ENCODE data around the gene ARAP2. TPM values are rescaled to one million over a fixed set of nuclear protein-coding genes. Genes with fewer than 3 reads are reported as not detected.

ARAP2 gene
- total RNA-seq, 1 experiment from 2014 or later: 12.0 TPM

DNA sequence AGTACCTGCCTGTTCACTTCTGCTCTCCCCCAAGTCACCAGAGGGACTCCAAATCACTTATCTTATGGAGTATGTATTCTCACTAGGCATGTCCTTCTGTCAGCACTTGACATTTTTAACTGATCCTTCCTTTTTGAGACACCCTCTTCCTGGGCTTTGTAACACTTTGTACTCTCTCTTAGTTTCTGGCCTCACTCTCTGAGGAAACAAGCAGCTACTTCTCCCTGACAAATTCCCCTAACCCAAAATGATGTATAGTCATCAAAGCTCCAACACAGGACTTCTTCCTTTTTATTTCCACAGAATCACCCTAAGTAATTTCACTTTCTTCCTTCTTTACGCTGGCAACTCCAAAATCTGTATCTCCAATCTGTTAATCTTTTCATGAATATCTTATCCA lies 101.8 kb downstream of the ARAP2 start:
- no peaks in the 10 kb centered on the region for H3K9me3 Mint-ChIP-seq (ENCODE audit: unreplicated experiment)
- peaks cover 11% of the 10 kb centered on the region for H3K4me1 Mint-ChIP-seq (ENCODE audit: insufficient read depth, unreplicated experiment)
- ChIA-PET CTCF (interaction anchor here (1.0 kb wide), 1 partner anchor 46 kb away, joined by 3 read pairs; no protein-coding TSS in a partner anchor), POLR2A (no interaction called here)
- no peaks in the 10 kb centered on the region for H3K27me3 Mint-ChIP-seq (ENCODE audit: insufficient read depth, unreplicated experiment)
- H3K36me3 Mint-ChIP-seq (ENCODE audit: insufficient read depth, unreplicated experiment): peaks cover 5% of the 10 kb centered on the region
- no TSS peak for BruUV-seq (replicated peaks)
- no peak overlapping the region for H3K4me3 Mint-ChIP-seq (ENCODE audit: unreplicated experiment)
- DNase-seq (ENCODE audit: unreplicated experiment): no peak
- TF ChIP-seq, protein P1, sequence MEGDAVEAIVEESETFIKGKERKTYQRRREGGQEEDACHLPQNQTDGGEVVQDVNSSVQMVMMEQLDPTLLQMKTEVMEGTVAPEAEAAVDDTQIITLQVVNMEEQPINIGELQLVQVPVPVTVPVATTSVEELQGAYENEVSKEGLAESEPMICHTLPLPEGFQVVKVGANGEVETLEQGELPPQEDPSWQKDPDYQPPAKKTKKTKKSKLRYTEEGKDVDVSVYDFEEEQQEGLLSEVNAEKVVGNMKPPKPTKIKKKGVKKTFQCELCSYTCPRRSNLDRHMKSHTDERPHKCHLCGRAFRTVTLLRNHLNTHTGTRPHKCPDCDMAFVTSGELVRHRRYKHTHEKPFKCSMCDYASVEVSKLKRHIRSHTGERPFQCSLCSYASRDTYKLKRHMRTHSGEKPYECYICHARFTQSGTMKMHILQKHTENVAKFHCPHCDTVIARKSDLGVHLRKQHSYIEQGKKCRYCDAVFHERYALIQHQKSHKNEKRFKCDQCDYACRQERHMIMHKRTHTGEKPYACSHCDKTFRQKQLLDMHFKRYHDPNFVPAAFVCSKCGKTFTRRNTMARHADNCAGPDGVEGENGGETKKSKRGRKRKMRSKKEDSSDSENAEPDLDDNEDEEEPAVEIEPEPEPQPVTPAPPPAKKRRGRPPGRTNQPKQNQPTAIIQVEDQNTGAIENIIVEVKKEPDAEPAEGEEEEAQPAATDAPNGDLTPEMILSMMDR (IDR thresholded peaks at IDR 0.05; ENCODE audit: unreplicated experiment): no peak
- intact Hi-C loops (cut with micrococcal nuclease): no loop called here
- no peak overlapping the region for H3K27ac Mint-ChIP-seq (ENCODE audit: low read depth, unreplicated experiment)

DNA sequence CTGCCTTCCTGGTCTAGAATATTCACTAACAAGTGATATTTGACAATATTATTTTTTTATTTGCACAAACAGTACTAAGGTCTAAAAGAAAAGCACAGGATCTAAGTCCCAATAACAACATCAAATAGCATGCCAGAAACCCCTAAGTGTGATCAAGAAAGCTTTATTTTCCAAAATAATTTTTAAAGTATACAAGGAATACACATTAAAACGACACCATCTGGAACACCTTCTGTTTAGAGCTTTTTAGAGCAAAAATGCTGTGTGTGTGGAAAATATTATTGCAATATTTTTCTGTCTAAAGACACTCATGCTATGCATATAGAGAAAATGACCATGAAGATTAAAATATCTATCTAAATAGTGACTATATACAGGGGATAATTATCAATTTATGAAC lies 103.1 kb downstream of the ARAP2 start:
- H3K4me1 Mint-ChIP-seq (ENCODE audit: insufficient read depth, unreplicated experiment): peaks cover 11% of the 10 kb centered on the region
- no TSS peak for BruUV-seq (replicated peaks)
- CTCF ChIA-PET: no interaction called here
- no peak overlapping the region for H3K27ac Mint-ChIP-seq (ENCODE audit: low read depth, unreplicated experiment)
- no peak for DNase-seq (ENCODE audit: unreplicated experiment)
- no peak overlapping the region for H3K4me3 Mint-ChIP-seq (ENCODE audit: unreplicated experiment)
- TF ChIP-seq, protein P1 (IDR thresholded peaks at IDR 0.05; ENCODE audit: unreplicated experiment): no peak
- no peaks in the 10 kb centered on the region for H3K27me3 Mint-ChIP-seq (ENCODE audit: insufficient read depth, unreplicated experiment)
- POLR2A ChIA-PET: no interaction called here
- H3K36me3 Mint-ChIP-seq (ENCODE audit: insufficient read depth, unreplicated experiment): no peaks in the 10 kb centered on the region
- no peaks in the 10 kb centered on the region for H3K9me3 Mint-ChIP-seq (ENCODE audit: unreplicated experiment)
- intact Hi-C loops (cut with micrococcal nuclease): no loop called here

- TF ChIP-seq, protein P1 (IDR thresholded peaks at IDR 0.05; ENCODE audit: unreplicated experiment): no peak
- H3K9me3 Mint-ChIP-seq (ENCODE audit: unreplicated experiment): no peaks in the 10 kb centered on the region
- CTCF ChIA-PET: no interaction called here
- no peak for DNase-seq (ENCODE audit: unreplicated experiment)
- POLR2A ChIA-PET: no interaction called here
- H3K4me3 Mint-ChIP-seq (ENCODE audit: unreplicated experiment): no peak overlapping the region
- H3K4me1 Mint-ChIP-seq (ENCODE audit: insufficient read depth, unreplicated experiment): peaks cover 11% of the 10 kb centered on the region
- no peaks in the 10 kb centered on the region for H3K27me3 Mint-ChIP-seq (ENCODE audit: insufficient read depth, unreplicated experiment)
- intact Hi-C loops (cut with micrococcal nuclease): no loop called here
- peak overlapping the region; percentile 49 for H3K27ac Mint-ChIP-seq (ENCODE audit: low read depth, unreplicated experiment)
- no TSS peak for BruUV-seq (replicated peaks)
- H3K36me3 Mint-ChIP-seq (ENCODE audit: insufficient read depth, unreplicated experiment): no peaks in the 10 kb centered on the region
These were observed 103.9 kb downstream of the ARAP2 start for GRCh38 chr4:36140421-36140820.

DNA sequence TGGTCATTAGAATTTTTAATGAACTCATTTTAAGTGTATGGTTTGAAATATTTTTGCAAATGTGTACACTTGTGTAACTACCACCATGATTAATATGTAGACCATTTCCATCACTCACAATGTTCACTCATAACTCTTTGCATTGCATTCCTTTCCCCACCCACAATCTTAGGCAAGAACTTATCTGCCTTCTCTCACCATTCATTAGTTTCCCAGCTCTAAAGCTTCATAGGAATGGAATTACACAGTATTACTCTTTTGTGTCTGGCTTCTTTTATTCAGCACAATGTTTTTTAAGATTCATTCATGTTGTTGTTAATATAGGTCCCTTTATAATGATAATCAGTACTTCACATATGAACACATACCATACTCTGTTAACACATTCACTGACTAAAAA lies 106.1 kb downstream of the ARAP2 start:
- H3K36me3 Mint-ChIP-seq (ENCODE audit: insufficient read depth, unreplicated experiment): no peaks in the 10 kb centered on the region
- CTCF ChIA-PET: interaction anchor here (0.6 kb wide), 1 partner anchor 15 kb away, joined by 3 read pairs; no protein-coding TSS in a partner anchor
- intact Hi-C loops (cut with micrococcal nuclease): no loop called here
- no TSS peak for BruUV-seq (replicated peaks)
- no peak overlapping the region for H3K4me3 Mint-ChIP-seq (ENCODE audit: unreplicated experiment)
- POLR2A ChIA-PET: no interaction called here
- H3K9me3 Mint-ChIP-seq (ENCODE audit: unreplicated experiment): no peaks in the 10 kb centered on the region
- peaks cover 11% of the 10 kb centered on the region for H3K4me1 Mint-ChIP-seq (ENCODE audit: insufficient read depth, unreplicated experiment)
- peak; percentile 29 for DNase-seq (ENCODE audit: unreplicated experiment)
- no peak overlapping the region for H3K27ac Mint-ChIP-seq (ENCODE audit: low read depth, unreplicated experiment)
- TF ChIP-seq, protein P1 (IDR thresholded peaks at IDR 0.05; ENCODE audit: unreplicated experiment): no peak
- H3K27me3 Mint-ChIP-seq (ENCODE audit: insufficient read depth, unreplicated experiment): no peaks in the 10 kb centered on the region

All from MCF 10A (cell line).